Measurements from ENCODE around the gene EYA2. TPM values are rescaled to one million over a fixed set of nuclear protein-coding genes. Genes with fewer than 3 reads are reported as not detected.
A peak's percentile ranks its signal among the peaks of the same experiment; 100 is the strongest.

Gene EYA2
- total and polyA plus RNA-seq, 12 donors: 0.54 to 2.2 (median 1.4) TPM

GRCh38 chr20:47118206-47118605 is 223.6 kb downstream of the EYA2 start:
- intact Hi-C loops (cut with DNase I): no loop called here
- H3K9me3 ChIP-seq (replicated peaks in 1 of 3): no peaks in the 10 kb centered on the region
- no peak for TF ChIP-seq POLR2A (IDR thresholded peaks at IDR 0.05)
- no peak for TF ChIP-seq CTCF (IDR thresholded peaks at IDR 0.05)
- H3K4me1 ChIP-seq (replicated peaks in 1 of 2): no peaks in the 10 kb centered on the region
- WGBS, 4 donors: 31 to 52% (median 43%) methylated on average over 4 of the region's 4 CpGs
- H3K27me3 ChIP-seq: no peaks in the 10 kb centered on the region
- no peaks in the 10 kb centered on the region for H3K36me3 ChIP-seq (replicated peaks in 1 of 2)
- no peak overlapping the region for H3K4me3 ChIP-seq
- DNase-seq: no peak
- H3K27ac ChIP-seq: peak overlapping the region in 1 of 5 donors; percentile 73

GRCh38 chr20:47118641-47119040 is 224.0 kb downstream of the EYA2 start:
- H3K4me1 ChIP-seq (replicated peaks in 1 of 2): no peaks in the 10 kb centered on the region
- peak in 1 of 7 donors; percentile 7 for DNase-seq
- H3K4me3 ChIP-seq: no peak overlapping the region
- H3K9me3 ChIP-seq (replicated peaks in 1 of 3): no peaks in the 10 kb centered on the region
- WGBS, 4 donors: 51 to 69% (median 63%) methylated on average over 7 of the region's 7 CpGs
- TF ChIP-seq CTCF (IDR thresholded peaks at IDR 0.05) (no peak), POLR2A (IDR thresholded peaks at IDR 0.05) (no peak)
- peak overlapping the region in 1 of 5 donors; percentile 73 for H3K27ac ChIP-seq
- no peaks in the 10 kb centered on the region for H3K36me3 ChIP-seq (replicated peaks in 1 of 2)
- intact Hi-C loops (cut with DNase I): no loop called here
- no peaks in the 10 kb centered on the region for H3K27me3 ChIP-seq

GRCh38 chr20:47120346-47120936 is 225.8 kb downstream of the EYA2 start:
- TF ChIP-seq CTCF (IDR thresholded peaks at IDR 0.05) (no peak), POLR2A (IDR thresholded peaks at IDR 0.05) (no peak)
- Histone ChIP-seq H3K9me3 (replicated peaks in 1 of 3) (no peaks in the 10 kb centered on the region), H3K4me3 (no peak overlapping the region), H3K27me3 (no peaks in the 10 kb centered on the region), H3K36me3 (replicated peaks in 1 of 2) (no peaks in the 10 kb centered on the region), H3K27ac (peak overlapping the region in 1 of 5 donors; percentile 16), H3K4me1 (replicated peaks in 1 of 2) (no peaks in the 10 kb centered on the region)
- peak in 1 of 7 donors; percentile 24 for DNase-seq
- 74 to 78% (median 76%) methylated on average over 10 of the region's 10 CpGs for WGBS, 4 donors
- intact Hi-C loops (cut with DNase I): no loop called here

- Histone ChIP-seq H3K4me1 (replicated peaks in 1 of 2) (no peaks in the 10 kb centered on the region), H3K36me3 (replicated peaks in 1 of 2) (no peaks in the 10 kb centered on the region), H3K4me3 (no peak overlapping the region), H3K27ac (no peak overlapping the region), H3K27me3 (no peaks in the 10 kb centered on the region), H3K9me3 (replicated peaks in 1 of 3) (no peaks in the 10 kb centered on the region)
- 72 to 81% (median 74%) methylated on average over 3 of the region's 3 CpGs for WGBS, 4 donors
- TF ChIP-seq CTCF (IDR thresholded peaks at IDR 0.05): no peak
- intact Hi-C loops (cut with DNase I): no loop called here
- DNase-seq: no peak
Observed at GRCh38 chr20:47122560-47122959, 227.9 kb downstream of the EYA2 start.

Measured in adrenal gland (tissue), 12 donors.